ENCODE measurements around the gene LCE2A. TPM values are rescaled to one million over a fixed set of nuclear protein-coding genes. Genes with fewer than 3 reads are reported as not detected.
A peak's percentile ranks its signal among the peaks of the same experiment; 100 is the strongest.

LCE2A gene
- total RNA-seq, 1 donor from 2014 or later, result not detected

- TF ChIP-seq CTCF (conservative IDR thresholded peaks at IDR 0.05; ENCODE audit: low read depth, low read length), result no peak
- no peak for DNase-seq (ENCODE audit: low read depth)
- H3K4me3 ChIP-seq (ENCODE audit: low read depth, low read length), result no peak overlapping the region
Measured at GRCh38 chr1:152741656-152742055, 43.5 kb downstream of the LCE2A start.

- DNase-seq (ENCODE audit: low read depth), result no peak
- no peak overlapping the region for H3K4me3 ChIP-seq (ENCODE audit: low read depth, low read length)
- TF ChIP-seq CTCF (conservative IDR thresholded peaks at IDR 0.05; ENCODE audit: low read depth, low read length), result no peak
Measured at GRCh38 chr1:152743371-152744145, 45.4 kb downstream of the LCE2A start.

- no peak for DNase-seq (ENCODE audit: low read depth)
- peak; percentile 16 for TF ChIP-seq CTCF (conservative IDR thresholded peaks at IDR 0.05; ENCODE audit: low read depth, low read length)
- H3K4me3 ChIP-seq (ENCODE audit: low read depth, low read length), result no peak overlapping the region
Measured at GRCh38 chr1:152745289-152745704, 47.2 kb downstream of the LCE2A start.

- no peak for TF ChIP-seq CTCF (conservative IDR thresholded peaks at IDR 0.05; ENCODE audit: low read depth, low read length)
- no peak for DNase-seq (ENCODE audit: low read depth)
- no peak overlapping the region for H3K4me3 ChIP-seq (ENCODE audit: low read depth, low read length)
Measured at GRCh38 chr1:152745765-152746444, 47.8 kb downstream of the LCE2A start.

GRCh38 chr1:152747831-152748230 is 49.7 kb downstream of the LCE2A start:
- no peak for DNase-seq (ENCODE audit: low read depth)
- no peak for TF ChIP-seq CTCF (conservative IDR thresholded peaks at IDR 0.05; ENCODE audit: low read depth, low read length)
- no peak overlapping the region for H3K4me3 ChIP-seq (ENCODE audit: low read depth, low read length)

Other genes starting within 250 kb of the LCE2A start
- gene LCE5A, start 187.5 kb upstream of the LCE2A start, total RNA-seq, result not detected in 2 replicates
- 0.40 TPM in 1 of 2 replicates, not detected in the other for gene CRCT1, start 183.9 kb upstream of the LCE2A start, total RNA-seq
- gene LCE3E, start 131.6 kb upstream of the LCE2A start, total RNA-seq, result not detected in 2 replicates
- not detected in 2 replicates for gene LCE3D, start 117.8 kb upstream of the LCE2A start, total RNA-seq
- not detected in 2 replicates for gene LCE3C, start 98.1 kb upstream of the LCE2A start, total RNA-seq
- gene LCE3B, start 84.5 kb upstream of the LCE2A start, total RNA-seq, result not detected in 2 replicates
- not detected in 2 replicates for gene LCE3A, start 75.2 kb upstream of the LCE2A start, total RNA-seq
- not detected in 2 replicates for gene LCE2D, start 35.0 kb upstream of the LCE2A start, total RNA-seq
- gene LCE2C, start 23.1 kb upstream of the LCE2A start, total RNA-seq, result not detected in 2 replicates
- not detected in 2 replicates for gene LCE2B, start 12.2 kb upstream of the LCE2A start, total RNA-seq
- gene LCE4A, start 9.8 kb downstream of the LCE2A start, total RNA-seq, result not detected in 2 replicates
- not detected in 2 replicates for gene KPRP, start 59.7 kb downstream of the LCE2A start, total RNA-seq
- not detected in 2 replicates for gene LCE1F, start 76.8 kb downstream of the LCE2A start, total RNA-seq
- not detected in 2 replicates for gene LCE1E, start 87.9 kb downstream of the LCE2A start, total RNA-seq
- not detected in 2 replicates for gene LCE1D, start 98.4 kb downstream of the LCE2A start, total RNA-seq
- gene LCE1C, start 108.3 kb downstream of the LCE2A start, total RNA-seq, result not detected in 2 replicates
- gene LCE1B, start 113.6 kb downstream of the LCE2A start, total RNA-seq, result not detected in 2 replicates
- gene LCE1A, start 129.1 kb downstream of the LCE2A start, total RNA-seq, result not detected in 2 replicates
- not detected in 2 replicates for gene LCE6A, start 144.5 kb downstream of the LCE2A start, total RNA-seq
- gene LCE7A, start 161.7 kb downstream of the LCE2A start, total RNA-seq, result not detected in 2 replicates
- not detected in 2 replicates for gene SMCP, start 180.0 kb downstream of the LCE2A start, total RNA-seq
- gene IVL, start 210.2 kb downstream of the LCE2A start, total RNA-seq, result 0.35 and 2.1 TPM in 2 replicates
- gene SPRR5, start 248.9 kb downstream of the LCE2A start, total RNA-seq, result not detected in 2 replicates

All from epithelial cell of proximal tubule (primary cell).